ENCODE data around the gene DDX47.
"Not testable (repeated sequence)": the region's sequence is repeated elsewhere in the genome, so short reads cannot be mapped to it uniquely, and the experiment has no call there.

The DDX47 gene

DNA sequence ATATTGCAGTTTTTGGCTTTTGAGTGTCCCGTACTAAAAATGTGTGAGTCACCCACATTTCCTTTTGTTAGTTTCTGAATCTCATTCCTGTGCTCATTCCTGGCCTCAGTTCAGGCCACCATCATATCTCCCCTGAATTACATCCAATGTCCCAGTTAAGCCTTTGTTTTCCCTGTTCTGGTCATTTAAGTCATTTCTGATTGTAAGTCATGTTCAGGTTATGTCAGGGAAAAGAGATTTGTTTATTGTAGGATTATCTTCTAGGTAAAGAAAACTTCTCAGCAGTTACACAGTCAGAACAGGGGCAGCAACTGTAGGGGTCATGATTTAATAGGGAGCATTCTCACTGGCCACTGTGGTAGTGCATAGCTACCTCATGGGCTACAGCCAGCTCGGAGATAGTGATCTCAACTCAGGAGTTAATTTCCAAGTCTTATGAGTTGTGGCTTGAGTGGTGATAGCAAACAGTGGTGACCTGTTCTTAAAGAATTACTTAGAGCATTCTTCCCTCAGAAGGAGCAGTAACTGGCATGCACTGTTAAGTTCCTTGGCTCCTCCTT, 6.7 kb downstream of the DDX47 start:
- Histone ChIP-seq H3K4me1 (ENCODE audit: control insufficient read depth in 1 of 2, insufficient read depth in 1 of 2, low read depth in 1 of 2, low read length in 1 of 2) (no peaks in the 10 kb centered on the region), H3K4me3 (ENCODE audit: low read depth in 1 of 2, low read length in 1 of 2) (no peak overlapping the region), H3K36me3 (peaks cover 28% of the 10 kb centered on the region), H3K9me3 (no peaks in the 10 kb centered on the region), H3K27me3 (no peaks in the 10 kb centered on the region), H3K27ac (no peak overlapping the region)
- TF ChIP-seq, protein P1, sequence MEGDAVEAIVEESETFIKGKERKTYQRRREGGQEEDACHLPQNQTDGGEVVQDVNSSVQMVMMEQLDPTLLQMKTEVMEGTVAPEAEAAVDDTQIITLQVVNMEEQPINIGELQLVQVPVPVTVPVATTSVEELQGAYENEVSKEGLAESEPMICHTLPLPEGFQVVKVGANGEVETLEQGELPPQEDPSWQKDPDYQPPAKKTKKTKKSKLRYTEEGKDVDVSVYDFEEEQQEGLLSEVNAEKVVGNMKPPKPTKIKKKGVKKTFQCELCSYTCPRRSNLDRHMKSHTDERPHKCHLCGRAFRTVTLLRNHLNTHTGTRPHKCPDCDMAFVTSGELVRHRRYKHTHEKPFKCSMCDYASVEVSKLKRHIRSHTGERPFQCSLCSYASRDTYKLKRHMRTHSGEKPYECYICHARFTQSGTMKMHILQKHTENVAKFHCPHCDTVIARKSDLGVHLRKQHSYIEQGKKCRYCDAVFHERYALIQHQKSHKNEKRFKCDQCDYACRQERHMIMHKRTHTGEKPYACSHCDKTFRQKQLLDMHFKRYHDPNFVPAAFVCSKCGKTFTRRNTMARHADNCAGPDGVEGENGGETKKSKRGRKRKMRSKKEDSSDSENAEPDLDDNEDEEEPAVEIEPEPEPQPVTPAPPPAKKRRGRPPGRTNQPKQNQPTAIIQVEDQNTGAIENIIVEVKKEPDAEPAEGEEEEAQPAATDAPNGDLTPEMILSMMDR (IDR thresholded peaks at IDR 0.05): no peak

DNA sequence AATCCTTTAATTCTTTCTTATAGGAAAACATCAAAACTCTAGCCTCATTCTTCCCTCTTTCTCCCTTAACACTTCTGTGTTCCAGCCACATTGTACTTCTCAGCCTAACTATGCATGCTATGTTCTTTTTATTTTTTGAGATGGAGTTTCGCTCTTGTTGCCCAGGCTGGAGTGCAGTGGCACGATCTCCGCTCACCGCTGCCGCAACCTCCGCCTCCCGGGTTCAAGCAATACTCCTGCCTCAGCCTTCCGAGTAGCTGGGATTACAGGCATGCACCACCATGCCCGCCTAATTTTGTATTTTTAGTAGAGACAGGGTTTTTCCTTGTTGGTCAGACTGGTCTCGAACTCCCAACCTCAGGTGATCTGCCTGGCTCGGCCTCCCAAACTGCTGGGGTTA, 7.2 kb downstream of the DDX47 start:
- H3K4me1 ChIP-seq (ENCODE audit: control insufficient read depth in 1 of 2, insufficient read depth in 1 of 2, low read depth in 1 of 2, low read length in 1 of 2); H3K4me3 ChIP-seq (ENCODE audit: low read depth in 1 of 2, low read length in 1 of 2); H3K27me3 ChIP-seq; H3K27ac ChIP-seq; H3K9me3 ChIP-seq: not testable (repeated sequence)
- peaks cover 33% of the 10 kb centered on the region for H3K36me3 ChIP-seq

DNA sequence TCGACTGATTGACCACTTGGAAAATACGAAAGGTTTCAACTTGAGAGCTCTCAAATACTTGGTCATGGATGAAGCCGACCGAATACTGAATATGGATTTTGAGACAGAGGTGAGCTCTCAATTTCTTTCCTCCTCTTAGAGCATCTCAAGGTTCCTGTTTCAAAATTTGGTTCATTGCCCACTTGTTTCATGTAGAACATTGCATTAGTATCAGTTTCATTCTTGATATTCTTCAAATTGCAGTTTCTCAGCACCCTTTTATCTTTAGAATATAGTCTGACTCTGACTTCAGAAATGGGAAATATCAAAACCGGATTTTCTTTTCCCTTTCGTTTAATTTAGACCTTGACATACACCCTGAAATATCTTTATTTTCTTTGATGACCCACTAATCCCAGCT, 8.8 kb downstream of the DDX47 start:
- H3K9me3 ChIP-seq: no peaks in the 10 kb centered on the region

DNA sequence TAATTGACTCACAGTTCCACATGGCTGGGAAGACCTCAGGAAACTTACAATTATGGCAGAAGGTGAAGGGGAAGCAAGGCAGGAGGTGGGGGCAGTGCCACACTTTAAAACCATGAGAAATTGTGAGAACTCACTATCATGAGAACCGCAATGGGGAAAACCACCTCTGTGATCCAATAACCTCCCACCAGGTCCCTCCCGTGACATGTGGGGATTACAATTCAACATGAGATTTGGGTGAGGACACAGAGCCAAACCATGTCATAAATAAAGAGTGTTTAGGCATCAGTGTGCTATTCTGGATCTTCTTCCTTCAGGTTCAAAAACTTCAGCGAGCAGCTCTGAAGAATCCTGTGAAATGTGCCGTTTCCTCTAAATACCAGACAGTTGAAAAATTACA, 9.7 kb downstream of the DDX47 start:
- Histone ChIP-seq H3K27ac (no peak overlapping the region), H3K4me1 (ENCODE audit: control insufficient read depth in 1 of 2, insufficient read depth in 1 of 2, low read depth in 1 of 2, low read length in 1 of 2) (no peaks in the 10 kb centered on the region), H3K4me3 (ENCODE audit: low read depth in 1 of 2, low read length in 1 of 2) (no peak overlapping the region), H3K36me3 (peaks cover 57% of the 10 kb centered on the region), H3K27me3 (no peaks in the 10 kb centered on the region), H3K9me3 (no peaks in the 10 kb centered on the region)
- TF ChIP-seq, protein P1 (IDR thresholded peaks at IDR 0.05): no peak

More for the DNA sequence above, 8.8 kb downstream of the DDX47 start:
- Histone ChIP-seq H3K36me3 (peaks cover 49% of the 10 kb centered on the region), H3K27ac (no peak overlapping the region), H3K4me1 (ENCODE audit: control insufficient read depth in 1 of 2, insufficient read depth in 1 of 2, low read depth in 1 of 2, low read length in 1 of 2) (no peaks in the 10 kb centered on the region), H3K27me3 (no peaks in the 10 kb centered on the region), H3K4me3 (ENCODE audit: low read depth in 1 of 2, low read length in 1 of 2) (no peak overlapping the region)
- TF ChIP-seq, protein P1 (IDR thresholded peaks at IDR 0.05): no peak

DNA sequence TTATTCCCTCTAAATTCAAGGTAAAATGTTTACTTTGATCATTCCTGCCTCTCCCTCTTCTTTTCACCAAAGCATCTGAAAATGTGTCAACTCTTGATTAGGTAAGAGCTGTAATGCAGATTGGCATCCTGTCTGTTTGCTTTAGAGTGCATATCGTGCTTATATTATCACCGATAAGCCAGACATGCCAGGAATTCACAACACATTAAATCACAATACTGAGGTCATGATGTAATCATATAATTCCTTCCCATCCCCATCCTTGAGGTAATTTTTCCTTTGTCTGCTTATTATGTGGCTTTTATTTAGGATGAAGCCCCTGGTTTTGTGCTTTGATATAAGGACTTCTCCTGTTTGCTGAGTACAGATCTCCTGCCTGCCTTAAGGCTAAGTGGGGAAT, 10.2 kb downstream of the DDX47 start:
- peaks cover 61% of the 10 kb centered on the region for H3K36me3 ChIP-seq
- H3K27me3 ChIP-seq: no peaks in the 10 kb centered on the region
- no peak overlapping the region for H3K27ac ChIP-seq
- no peaks in the 10 kb centered on the region for H3K9me3 ChIP-seq
- TF ChIP-seq, protein P1 (IDR thresholded peaks at IDR 0.05): no peak
- H3K4me1 ChIP-seq (ENCODE audit: control insufficient read depth in 1 of 2, insufficient read depth in 1 of 2, low read depth in 1 of 2, low read length in 1 of 2): no peaks in the 10 kb centered on the region
- H3K4me3 ChIP-seq (ENCODE audit: low read depth in 1 of 2, low read length in 1 of 2): no peak overlapping the region

DNA sequence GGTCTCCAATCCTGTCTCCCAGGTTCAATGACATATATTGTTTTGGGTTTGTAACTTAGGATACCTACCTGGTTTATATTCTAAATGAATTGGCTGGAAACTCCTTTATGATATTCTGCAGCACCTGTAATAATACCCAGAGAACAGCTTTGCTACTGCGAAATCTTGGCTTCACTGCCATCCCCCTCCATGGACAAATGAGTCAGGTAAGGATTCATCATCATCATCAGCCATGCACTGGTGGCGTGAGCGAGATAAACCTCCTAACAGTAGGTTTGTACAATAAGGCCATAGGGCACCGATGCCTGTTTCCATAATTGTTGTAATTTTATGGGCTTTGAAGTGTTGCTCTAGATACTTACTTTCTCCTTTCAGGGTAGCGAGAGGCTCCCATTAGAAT, 10.7 kb downstream of the DDX47 start:
- Histone ChIP-seq H3K36me3 (peaks cover 66% of the 10 kb centered on the region), H3K4me1 (ENCODE audit: control insufficient read depth in 1 of 2, insufficient read depth in 1 of 2, low read depth in 1 of 2, low read length in 1 of 2) (no peaks in the 10 kb centered on the region), H3K9me3 (no peaks in the 10 kb centered on the region), H3K27me3 (no peaks in the 10 kb centered on the region), H3K4me3 (ENCODE audit: low read depth in 1 of 2, low read length in 1 of 2) (no peak overlapping the region), H3K27ac (no peak overlapping the region)
- TF ChIP-seq, protein P1 (IDR thresholded peaks at IDR 0.05): no peak

All from neutrophil (primary cell).